Activated effector memory CD4-positive, alpha-beta T cell treated with anti-CD3 and anti-CD28 coated beads, Interleukin-2, amount 50 U/mL, for 16 hours (primary cell): ENCODE measurements around the gene CHST5.
"Not testable (repeated sequence)": the region's sequence is repeated elsewhere in the genome, so short reads cannot be mapped to it uniquely, and the experiment has no call there.

Source experiments
- DNase-seq: peaks from one replicate; pipeline ENCODE4 v3.0.0-alpha.2; 2020

Gene CHST5

DNA sequence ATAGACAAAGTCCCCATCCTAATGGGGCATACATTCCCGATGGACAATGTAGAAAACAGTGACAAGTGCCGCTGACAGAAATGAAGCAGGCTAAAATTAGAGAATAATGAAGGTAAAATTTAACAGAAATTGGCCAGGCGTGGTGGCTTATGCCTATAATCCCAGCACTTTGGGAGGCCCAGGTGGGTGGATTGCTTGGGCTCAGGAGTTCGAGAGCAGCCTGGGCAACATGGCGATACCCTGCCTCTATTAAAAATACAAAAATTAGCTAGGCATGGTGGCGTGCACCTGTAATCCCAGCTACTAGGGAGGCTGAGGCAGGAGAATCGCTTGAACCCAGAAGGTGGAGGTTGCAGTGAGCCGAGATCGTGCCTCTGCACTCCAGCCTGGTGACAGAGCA is 12.5 kb upstream of the CHST5 start:
- not testable (repeated sequence) for DNase-seq

DNA sequence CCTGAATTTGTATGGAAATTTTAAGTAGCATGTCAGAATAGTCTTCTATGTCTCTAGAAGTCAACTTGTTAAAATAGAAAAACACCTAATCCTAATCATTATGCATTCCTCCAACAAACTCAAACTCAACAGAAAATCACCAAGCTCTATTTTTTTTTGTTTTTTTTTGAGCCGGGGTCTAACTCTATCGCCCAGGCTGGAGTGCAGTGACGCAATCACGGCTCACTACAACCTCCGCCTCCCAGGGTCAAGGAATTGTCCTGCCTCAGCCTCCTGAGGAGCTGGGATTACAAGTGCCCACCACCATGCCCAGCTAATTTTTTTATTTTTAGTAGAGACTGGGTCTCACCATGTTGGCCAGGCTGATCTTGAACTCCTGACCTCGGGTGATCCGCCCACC is 10.4 kb upstream of the CHST5 start:
- no peak for DNase-seq

DNA sequence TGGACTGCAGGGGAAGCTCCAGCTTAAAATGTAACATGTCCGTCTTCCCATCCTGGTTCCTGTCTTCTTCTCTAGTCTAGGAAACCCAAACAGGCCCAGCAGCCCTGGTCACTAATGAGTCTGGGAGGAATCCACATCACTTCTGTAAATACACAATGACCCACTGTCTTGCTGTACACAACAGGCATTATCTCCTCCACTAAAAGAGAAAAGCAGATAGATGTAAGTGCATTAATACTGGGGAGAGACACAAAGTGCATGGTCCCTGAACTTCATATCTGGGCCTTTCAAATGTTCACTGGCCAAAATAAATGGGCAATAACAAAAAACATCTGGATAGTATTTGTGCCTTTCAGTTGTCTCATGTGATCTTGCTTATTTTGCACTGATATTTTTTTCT is 10.0 kb upstream of the CHST5 start:
- not testable (repeated sequence) for DNase-seq

DNA sequence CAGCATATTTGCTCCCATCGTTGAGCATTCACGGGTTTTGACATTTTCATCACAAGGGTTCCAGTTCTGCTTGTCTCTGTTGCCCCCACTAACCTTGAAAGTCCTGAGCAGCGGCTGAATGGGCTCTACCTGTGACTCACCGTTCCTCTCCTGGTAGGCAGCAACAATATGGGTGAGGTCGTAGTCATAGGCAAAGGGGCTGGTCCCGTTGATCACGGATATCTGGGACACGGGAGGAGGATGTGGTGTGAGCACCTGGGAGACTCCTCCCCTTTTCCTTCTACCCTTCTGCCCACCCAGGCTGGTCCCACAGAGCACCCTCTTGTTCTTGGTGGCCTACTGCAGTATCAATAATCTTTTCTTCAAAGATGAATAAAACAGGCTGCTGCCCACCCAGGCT is 6.6 kb upstream of the CHST5 start:
- not testable (repeated sequence) for DNase-seq

DNA sequence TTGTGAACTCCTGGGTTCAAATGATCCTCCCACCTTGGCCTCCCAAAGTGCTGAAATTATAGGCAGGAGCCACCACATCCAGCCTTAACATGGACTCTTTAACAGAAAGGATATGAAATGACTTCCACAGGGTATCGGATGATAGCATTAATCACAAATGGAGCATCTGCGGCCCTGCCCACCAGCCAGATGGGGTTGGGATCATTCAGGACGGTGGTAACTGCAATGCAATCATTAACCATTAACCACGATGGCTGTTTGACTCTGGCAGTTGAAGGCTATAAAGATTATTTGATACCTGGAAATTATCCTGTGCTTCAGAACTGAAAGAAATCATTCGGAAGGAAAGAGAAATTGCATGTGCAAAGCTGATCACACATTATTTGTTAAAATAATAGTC is 5.3 kb upstream of the CHST5 start:
- DNase-seq: no peak

DNA sequence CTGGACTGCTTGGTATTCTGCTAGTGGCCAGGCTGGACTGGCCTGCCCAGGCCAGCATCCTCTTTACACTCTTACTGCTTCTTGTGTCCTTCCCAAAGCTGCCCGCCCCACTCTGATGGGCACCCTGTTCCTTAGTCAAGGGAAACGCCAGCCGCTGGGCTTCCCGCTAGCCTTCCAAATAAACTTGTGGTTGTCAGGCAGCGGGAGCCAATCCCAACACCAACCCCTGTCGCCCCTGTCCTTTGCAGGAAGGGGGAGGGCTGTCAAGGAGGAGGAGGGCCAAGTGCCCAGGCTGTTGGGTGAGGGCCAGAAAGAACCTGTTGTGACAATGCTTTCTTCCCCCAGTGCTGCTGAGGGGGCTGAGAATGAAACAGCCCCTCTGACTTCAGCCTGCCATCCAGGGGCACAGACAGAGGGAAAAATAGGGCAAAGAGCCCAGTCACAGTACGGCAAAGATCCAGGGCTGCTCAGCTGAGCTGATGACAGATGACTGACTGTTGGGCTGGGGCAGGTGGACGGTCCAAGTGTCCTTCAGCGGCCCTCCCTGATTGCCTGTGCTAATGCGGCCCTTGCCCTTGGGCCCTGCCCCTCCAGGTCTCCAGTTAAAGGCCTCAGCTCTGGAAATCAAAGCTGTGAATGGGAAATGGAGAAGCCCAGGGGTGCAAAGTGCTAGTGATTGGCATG is 3.1 kb upstream of the CHST5 start:
- not testable (repeated sequence) for DNase-seq

DNA sequence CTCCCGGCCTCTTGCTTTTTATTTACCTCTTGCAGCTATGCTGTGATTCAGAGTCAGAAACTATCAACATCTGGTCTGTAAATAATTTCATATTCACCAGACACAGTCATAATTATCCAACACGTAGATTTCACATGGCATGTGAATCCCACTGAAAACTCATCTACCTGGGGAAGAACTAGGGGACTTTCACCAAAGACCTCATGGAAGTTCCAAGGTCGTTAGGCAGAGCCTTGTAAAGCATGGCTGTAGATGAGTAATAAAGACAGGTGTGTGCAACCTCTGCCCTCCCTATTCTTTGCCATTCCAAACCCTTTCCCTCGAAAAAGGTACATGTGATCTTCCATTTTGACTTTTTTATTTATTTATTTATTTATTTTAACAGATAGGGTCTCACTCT is 1.9 kb upstream of the CHST5 start:
- no peak for DNase-seq

DNA sequence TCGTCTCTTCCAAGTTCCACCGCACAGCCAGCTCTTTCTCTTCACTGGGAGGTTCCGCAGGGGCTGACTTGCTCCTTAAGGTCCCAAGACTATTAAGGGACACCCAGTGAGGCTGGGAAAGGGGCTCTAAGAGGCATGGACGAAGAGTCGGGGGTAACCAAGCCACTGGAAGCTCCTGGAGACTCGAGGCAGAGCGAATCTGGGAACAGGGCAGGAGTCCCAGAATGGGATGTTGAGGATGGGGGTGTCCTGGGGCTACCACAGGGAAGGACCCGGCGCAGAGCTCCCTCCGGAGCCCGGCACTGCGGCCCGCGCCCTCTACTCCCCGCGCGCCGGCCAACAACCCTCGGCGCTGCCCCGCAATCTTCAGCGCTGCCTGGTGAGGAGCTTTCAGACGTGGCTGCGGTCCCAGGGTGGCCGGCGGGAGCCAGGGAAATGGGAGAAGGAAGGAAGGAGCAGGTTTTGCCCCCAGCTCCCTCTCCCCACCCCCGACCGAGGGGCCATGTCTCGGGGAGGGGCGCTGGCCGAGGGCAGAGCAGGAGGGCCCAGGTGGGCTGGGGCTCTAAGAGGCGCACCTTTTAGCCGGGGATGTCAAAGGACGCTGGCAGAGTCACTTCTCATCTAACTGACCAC is 581 bp downstream of the CHST5 start:
- DNase-seq: peak; percentile 13

DNA sequence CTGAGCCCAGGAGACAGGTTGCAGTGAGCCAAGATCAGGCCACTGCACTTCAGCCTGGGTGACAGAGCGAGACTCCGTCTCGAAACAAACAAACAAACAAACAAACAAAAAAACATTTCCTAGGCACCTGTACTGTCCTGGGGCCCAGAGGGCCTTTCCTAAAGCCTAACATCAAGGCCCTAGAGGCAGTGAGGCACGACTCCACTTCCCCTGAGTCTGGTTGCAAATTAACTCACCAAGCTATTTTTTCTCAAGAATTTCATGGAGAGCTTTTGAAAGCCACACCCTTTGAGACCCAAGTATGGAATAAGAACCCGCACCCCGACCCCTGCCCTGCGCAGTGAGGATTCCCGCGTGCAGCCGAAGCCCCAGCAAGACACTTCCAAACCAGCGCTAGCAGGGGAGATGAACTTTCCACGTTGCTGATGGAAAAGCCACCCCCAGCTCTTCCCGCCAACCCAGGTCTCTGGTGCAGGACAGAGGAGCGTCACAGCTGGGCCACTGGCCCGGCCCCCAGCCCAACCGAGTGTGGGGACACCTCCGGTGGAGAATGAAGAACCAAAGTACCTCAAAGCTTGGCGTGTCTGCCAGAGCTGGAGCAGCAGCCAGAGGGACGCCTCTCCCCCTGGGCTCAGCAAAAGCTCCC is 1.2 kb downstream of the CHST5 start:
- peak; percentile 50 for DNase-seq

DNA sequence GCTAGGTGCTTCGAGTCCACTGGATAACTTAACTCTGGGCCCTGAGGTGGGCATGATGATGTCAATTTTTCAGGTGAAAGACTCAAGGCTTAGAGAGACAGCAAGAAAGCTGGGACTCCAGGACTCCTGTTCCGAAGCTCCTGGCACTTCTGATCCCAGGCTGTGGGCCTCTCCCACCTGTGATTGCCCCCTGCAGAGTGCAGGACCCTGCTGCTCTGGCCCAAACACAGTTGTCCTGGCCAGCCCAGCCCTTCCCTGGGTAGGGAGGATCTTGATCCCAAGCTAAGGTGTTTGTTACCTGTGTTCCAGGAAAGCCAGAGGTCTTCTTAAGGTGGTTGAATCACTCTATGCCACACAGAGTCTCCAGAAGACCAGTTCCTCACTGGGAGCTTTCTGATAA is 3.1 kb downstream of the CHST5 start:
- DNase-seq: peak; percentile 42

DNA sequence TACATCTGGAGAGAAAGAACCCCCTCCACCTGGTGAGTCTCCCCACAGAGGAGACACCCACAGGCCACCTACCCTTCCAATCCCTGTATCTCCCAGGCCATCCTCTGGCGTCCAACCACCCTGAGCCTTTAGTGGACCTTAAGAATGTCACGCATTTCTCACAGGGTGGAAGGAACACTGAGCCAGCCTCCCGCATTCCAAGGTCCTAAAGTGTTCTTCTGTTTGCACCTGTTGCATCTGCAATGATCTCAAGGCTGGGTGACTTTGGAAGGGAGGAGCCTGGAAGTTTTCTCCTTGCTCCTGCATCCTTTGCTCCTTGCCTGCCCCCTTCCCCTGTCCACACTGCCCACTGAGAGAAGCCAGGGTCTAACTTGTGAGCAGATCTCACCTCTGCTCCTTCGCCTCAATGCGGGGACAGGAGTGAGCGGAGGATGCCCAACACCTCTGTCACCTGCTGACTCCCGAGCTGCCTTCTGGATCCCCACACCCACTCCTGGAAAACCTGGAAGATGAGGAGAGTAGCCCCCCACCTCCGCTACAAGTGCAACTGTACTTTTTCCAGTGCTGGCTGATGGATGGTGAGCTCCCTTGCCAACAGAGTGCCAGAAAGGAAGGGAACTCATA is 3.7 kb downstream of the CHST5 start:
- peak; percentile 33 for DNase-seq

DNA sequence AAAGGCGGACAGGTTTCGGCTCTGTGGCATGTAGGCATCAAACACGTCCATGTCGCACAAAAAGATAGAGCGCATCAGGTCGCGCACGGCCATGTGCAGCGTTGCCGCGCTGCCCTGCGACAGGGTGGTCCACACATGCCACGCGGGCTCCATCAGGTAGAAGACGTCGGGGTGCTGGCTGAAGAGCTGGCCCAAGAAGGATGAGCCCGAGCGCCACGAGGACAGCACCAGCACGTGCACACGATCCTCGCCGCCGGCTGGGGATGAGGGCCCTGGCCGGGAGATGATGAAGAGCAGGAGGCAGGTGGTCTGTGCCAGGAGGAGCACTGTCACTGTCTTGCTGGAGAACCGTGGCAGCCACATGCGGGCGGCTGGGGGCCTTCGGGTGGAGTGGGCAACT is 5.9 kb downstream of the CHST5 start:
- DNase-seq: no peak

DNA sequence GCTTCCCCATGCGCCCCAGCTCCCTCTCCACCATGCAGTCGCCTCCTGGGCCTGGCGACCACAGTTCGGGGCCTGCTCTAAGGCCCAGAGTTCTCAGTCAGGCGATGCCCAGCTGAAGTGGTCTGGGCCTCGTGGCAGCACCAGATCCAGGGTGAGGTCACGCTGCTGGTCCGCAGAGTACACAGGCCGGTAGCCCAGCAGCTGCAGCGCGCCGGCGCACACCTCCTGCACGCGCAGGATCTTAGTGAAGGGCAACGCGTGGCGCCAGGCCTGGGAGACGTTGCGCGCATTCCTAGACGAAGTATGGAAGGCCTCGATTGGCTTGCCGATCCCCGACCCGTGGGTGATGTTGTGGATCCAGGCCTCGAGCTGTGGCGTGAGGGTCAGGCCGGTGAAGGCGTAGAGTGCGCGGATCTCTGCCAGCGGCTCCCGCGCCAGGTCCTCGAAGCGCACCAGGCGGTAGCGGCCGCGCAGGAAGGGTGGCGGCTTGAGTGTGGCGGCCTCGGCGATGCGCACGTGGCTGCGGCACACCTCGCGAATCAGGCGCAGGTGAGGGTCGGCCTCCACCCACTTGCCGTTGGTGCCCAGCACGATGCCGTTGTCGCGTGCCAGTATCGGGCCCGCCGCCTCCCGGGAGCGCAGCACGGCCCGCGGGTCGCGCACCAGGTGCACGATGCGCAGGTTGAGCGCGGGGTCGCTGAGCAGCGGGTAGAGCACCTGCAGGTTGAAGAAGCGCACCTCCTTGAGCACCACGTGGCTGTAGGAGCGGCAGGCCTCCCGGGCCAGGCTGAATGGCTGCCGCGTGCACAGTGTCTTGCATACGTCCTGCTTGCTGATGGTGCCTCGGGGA is 6.6 kb downstream of the CHST5 start:
- DNase-seq: no peak

DNA sequence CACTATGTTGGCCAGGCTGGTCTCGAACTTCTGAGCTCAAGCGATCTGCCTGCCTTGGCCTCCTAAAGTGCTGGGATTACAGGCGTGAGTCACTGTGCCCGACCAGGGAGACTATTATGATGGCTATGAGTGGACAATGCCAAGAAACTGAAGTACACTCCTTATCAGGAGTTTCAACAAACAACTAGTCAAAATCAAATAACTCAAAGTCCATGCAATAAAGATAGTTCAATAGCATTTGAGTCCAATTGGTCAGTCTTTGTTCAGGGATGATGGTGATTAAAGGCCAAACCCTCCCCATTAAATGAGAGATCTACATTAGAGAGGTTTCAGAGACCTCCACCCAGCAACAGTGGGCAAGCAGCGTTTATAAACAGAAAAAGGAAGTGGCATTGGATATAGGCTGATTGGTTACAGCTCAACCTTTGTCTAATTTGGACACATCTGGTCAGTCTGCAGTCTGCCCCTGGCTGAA is 8.0 kb downstream of the CHST5 start:
- no peak for DNase-seq

DNA sequence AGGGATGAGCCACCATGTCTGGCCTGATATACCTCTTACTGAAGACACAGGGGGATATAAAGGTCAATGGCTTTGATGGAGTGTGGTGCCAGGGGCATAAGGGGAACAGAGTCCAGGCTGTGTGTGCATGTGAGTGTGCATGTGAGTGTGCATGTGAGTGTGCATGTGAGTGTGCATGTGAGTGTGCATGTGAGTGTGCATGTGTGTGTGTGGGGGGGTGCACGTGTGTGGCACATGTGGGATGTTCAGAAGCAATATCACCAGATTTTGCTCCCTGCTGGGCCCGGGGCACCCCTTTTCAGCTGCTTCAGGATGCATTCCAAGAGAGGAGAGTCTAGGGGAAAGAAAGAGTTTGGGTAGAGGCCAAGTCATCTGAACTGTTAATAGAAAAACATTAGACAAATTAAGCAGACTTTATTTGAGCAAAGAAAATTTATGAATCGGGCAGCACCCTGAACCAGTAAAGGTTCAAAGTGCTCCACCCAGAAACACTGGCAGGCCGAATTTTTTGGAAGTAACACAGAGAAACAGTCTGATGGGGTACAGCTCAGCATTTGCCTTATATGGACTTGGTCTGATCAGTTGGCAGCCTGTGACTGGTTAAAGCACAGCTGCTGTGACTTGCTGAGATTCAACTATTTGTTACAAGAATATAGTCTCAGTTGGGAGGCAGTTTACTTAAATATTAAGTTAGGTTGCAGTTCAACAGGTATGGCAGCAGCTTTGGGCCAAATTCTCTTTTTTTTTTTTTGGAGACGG is 9.7 kb downstream of the CHST5 start:
- no peak for DNase-seq

DNA sequence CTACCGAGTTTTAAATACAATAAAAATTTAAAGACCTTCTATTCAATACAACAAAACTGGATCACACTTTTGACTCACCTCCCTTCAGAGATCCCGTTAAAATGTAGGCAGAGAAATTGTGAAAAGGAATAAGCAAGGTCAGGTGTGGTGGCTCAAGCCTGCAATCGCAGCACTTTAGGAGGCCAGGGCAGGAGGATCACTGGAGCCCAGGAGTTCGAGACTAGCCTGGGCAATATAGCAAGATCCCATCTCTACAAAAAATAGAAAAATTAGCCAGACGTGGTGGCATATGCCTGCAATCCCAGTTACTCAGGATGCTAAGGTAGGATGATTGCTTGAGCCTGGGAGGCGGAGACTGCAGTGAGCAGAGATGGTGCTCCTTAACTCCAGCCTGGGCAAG is 16.7 kb downstream of the CHST5 start:
- DNase-seq: no peak

DNA sequence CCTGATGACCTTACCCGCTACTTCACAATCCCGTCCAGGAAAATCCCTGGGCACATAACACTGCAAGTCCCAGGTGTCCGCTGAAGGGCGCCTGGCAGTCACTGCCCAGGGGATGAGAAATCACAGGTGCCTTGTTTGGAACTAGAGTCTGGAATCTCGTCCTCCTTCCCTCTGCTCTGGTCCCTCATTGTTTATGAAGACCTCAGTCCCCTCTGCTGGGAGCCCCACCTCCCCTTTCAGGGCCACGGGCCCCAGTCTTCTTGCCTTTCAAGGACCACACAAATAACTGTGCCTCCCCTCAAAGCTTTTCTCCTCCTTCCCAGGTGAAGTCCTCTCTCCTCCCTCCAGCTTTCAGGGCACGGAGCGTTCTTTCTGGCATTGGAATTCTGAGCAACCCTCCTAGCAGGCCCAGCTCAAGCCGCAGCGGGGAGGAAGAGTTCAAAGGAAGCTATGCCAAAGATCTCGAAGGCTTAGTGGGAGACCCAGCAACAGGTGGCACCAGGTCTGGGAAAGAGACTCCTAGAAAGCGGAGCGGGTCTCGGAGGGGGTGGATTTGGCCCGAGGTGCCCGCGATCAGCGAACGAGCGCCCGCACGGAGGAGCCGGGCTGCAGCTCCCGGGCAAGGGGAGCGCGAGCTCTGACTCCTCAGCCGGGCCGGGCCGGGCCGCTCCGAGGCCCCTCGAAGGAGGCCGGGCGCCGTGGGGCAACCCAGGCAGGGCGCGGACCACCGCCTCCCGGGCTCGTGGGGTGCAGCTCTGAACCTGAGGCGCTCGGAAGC is 19.5 kb downstream of the CHST5 start:
- DNase-seq: peak; percentile 75

DNA sequence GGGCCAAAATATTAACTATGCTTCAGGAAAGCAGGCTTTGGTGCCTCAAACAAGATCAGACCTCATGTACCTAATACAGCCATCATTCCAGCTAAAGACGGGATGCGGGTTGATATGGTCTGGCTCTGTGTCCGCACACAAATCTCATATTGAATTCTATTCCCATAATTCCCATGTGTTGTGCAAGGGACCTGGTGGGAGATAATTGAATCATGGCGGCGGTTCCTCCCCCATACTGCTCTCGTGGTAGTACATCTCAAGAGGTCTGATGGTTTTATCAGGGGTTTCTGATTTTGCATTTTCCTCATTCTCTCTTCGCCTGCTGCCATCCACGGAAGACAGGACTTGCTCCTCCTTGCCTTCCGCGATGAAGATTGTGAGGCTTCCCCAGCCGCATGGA is 21.6 kb downstream of the CHST5 start:
- no peak for DNase-seq

DNA sequence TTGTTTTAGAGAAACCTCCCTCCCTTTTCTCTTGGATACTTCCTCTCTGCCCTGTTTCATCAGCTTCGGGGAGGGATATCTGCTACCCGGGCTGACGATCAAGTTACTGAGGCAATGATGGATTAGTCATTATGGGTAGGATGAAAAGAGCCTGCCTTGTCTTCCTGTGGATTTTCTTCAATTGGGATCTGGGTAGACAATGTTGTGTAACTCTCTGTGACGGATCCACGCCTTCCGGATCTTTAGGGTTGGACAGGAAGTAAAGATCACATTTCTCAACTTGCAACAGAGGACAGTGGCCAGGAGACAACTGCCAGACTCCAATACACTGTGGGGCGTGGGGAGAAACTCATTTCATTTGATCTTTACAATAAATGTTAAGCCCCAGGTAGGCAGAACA is 29.3 kb downstream of the CHST5 start:
- no peak for DNase-seq

DNA sequence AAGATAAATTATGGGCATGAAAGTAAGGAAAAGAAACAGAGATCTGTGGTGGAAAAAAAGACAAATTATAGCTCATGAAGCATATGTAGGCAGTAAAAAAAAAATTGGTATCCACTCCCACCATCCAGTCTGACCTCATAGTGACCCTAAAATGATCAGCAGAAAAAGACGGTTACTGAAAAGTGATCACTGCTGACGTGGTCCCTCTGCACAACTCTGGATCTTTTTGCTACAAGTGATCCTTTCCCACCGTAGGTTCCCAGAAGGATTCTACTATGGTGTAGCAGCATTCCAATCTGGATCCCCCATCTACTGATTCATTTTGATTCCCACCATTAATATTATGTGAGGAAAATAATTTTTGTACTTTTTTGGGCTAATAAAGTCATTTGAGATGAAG is 29.8 kb downstream of the CHST5 start:
- DNase-seq: no peak

DNA sequence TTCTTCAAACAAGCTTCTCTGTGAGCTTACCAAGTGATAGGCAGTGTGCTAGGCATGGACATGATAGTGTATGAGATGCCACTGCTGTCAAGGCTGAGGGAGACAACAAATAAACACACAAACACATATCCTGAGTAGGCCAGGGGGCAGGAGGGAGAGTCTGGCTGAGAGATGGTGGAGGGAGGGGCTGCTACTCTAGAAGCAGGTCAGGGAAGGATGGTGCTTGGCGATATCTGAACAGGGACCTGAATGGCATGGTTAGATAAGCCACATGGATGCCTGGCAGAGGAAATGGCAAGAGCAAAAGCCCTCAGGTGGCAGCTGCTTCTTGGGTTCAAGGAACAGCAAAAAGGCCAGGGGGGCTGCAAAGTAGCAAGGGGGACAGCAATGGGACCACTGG is 32.1 kb downstream of the CHST5 start:
- DNase-seq: no peak
